Breast epithelium (tissue), 4 donors: Measurements from ENCODE around the gene CALY. TPM values are rescaled to one million over a fixed set of nuclear protein-coding genes. Genes with fewer than 3 reads are reported as not detected.

ENCODE experiments used
- DNase-seq, 2 donors: peaks; one replicate each; pipeline ENCODE4 v3.0.0-alpha.2; 2019; ENCODE audit warnings: low spot score in 2 of 2
- H3K27ac ChIP-seq, 2 donors: fragments of 200-600 bp; sonication (generic) in 1 of 2; one replicate each; pipeline ENCODE4 v1.5.1; 2016 to 2019; ENCODE audit warnings: mild to moderate bottlenecking in 1 of 2
- H3K27me3 ChIP-seq, 2 donors: fragments of 200-600 bp; sonication (generic) in 1 of 2; one replicate each; pipeline versions ENCODE4 v1.5.1 to v1.6.0; 2017 to 2019; ENCODE audit warnings: control low read depth in 1 of 2, mild to moderate bottlenecking in 1 of 2
- H3K36me3 ChIP-seq: fragments of 200-600 bp; one replicate; pipeline ENCODE4 v1.5.1; 2019
- H3K4me1 ChIP-seq, 2 donors: fragments of 200-600 bp; sonication (generic); one replicate each; pipeline ENCODE4 v1.5.1; 2016 to 2019; ENCODE audit warnings: control low read depth in 1 of 2
- H3K4me3 ChIP-seq, 3 donors: fragments of 200-600 bp; sonication (generic); 1 replicate in 2 of 3; 2 replicates in 1 of 3; pipeline ENCODE4 v1.5.1; 2016 to 2019; ENCODE audit warnings: mild to moderate bottlenecking in 3 of 3, moderate library complexity in 2 of 3
- H3K9me3 ChIP-seq, 2 donors: fragments of 200-600 bp; sonication (generic) in 1 of 2; one replicate each; pipeline ENCODE4 v1.5.1; 2016 to 2019; ENCODE audit warnings: control low read depth in 1 of 2
- POLR2A ChIP-seq: fragments of 450-650 bp; IDR thresholded peaks from one replicate; pipeline ENCODE4 v1.6.1; 2016; ENCODE audit warnings: antibody characterized with exemption, mild to moderate bottlenecking, moderate library complexity
- POLR2AphosphoS5 ChIP-seq, 3 donors: sonication (generic); formaldehyde crosslinking; IDR thresholded peaks; one replicate each; pipeline ENCODE4 v1.6.1; 2017; ENCODE audit warnings: antibody characterized with exemption in 3 of 3
- intact Hi-C: fragments of 100-400 bp; cut with DNase I; formaldehyde crosslinking; loops from one replicate; pipeline ENCODE4 v1.15.1; 2023; ENCODE audit warnings: low total_unique reads
- total RNA-seq, 3 donors: library from RNA; depleted of rRNA; stranded (reverse); fragments of >200 nt; gene quantifications; one replicate each; pipeline ENCODE4 v1.1.0, GENCODE V29; 2016
- TF ChIP-seq, protein P1 (sequence below), 3 donors: fragments of 450-650 bp; IDR thresholded peaks; one replicate each; pipeline ENCODE4 v1.5.1; 2016 to 2017; ENCODE audit warnings: antibody characterized with exemption in 3 of 3, mild to moderate bottlenecking in 3 of 3, moderate library complexity in 3 of 3

The CALY gene
- total RNA-seq, 3 donors from 2014 or later = 0.66 TPM; not detected in 2

DNA sequence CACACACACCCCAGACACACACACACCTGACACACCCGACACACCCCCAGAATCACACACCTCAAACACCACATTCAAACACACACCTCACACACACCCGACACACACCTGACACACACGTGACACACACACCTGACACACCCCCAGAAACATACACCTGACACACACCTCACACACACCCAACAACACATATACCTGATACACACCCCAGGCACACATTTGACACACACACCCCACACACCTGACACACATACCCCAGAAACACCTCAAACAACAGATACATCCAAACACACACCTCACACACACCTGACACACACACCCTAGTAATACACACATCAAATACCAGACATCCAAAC lies 652 bp upstream of the CALY start:
- intact Hi-C loops = no loop called here
- DNase-seq = no peak
- H3K36me3 ChIP-seq = no peaks in the 10 kb centered on the region
- peaks cover 7 to 8% of the 10 kb centered on the region in 2 donors for H3K4me1 ChIP-seq
- no peaks in the 10 kb centered on the region for H3K9me3 ChIP-seq
- no peak overlapping the region for H3K27ac ChIP-seq
- TF ChIP-seq POLR2A = no peak
- no peak for TF ChIP-seq POLR2AphosphoS5 (IDR thresholded peaks at IDR 0.05)
- H3K4me3 ChIP-seq = no peak overlapping the region
- peaks cover 18 to 86% of the 10 kb centered on the region in 2 donors for H3K27me3 ChIP-seq

DNA sequence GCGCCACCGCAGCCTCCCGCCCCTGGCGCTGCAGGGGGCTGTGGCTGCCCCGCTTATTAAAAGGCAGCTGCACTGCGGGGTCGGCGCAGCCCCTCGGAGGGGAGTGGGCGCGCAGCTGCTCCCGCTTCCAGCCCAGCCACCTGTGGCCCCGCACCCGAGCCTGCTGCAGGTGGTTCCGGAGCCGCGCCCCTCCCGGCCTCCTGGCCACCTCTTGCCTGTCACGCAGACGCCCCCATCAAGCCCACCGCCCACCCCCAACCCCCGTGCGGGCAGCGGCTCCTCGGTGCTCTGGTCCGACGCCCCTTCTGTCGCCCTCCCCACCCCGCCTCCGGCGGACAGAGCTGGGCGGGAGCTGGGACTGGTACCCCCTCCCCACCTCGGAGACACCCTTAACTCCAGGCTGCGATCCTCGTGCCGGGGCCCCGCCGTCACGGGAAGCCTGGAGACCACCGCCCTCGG lies 549 bp downstream of the CALY start:
- TF ChIP-seq POLR2A = no peak
- TF ChIP-seq, protein P1, sequence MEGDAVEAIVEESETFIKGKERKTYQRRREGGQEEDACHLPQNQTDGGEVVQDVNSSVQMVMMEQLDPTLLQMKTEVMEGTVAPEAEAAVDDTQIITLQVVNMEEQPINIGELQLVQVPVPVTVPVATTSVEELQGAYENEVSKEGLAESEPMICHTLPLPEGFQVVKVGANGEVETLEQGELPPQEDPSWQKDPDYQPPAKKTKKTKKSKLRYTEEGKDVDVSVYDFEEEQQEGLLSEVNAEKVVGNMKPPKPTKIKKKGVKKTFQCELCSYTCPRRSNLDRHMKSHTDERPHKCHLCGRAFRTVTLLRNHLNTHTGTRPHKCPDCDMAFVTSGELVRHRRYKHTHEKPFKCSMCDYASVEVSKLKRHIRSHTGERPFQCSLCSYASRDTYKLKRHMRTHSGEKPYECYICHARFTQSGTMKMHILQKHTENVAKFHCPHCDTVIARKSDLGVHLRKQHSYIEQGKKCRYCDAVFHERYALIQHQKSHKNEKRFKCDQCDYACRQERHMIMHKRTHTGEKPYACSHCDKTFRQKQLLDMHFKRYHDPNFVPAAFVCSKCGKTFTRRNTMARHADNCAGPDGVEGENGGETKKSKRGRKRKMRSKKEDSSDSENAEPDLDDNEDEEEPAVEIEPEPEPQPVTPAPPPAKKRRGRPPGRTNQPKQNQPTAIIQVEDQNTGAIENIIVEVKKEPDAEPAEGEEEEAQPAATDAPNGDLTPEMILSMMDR (IDR thresholded peaks at IDR 0.05) = no peak
- TF ChIP-seq POLR2AphosphoS5 (IDR thresholded peaks at IDR 0.05) = no peak
- no peak overlapping the region for H3K27ac ChIP-seq
- peaks cover 18 to 81% of the 10 kb centered on the region in 2 donors for H3K27me3 ChIP-seq
- DNase-seq = no peak
- intact Hi-C loops = no loop called here
- H3K4me3 ChIP-seq = peak overlapping the region; percentile 24 to 66 (median 44)
- peaks cover 7 to 8% of the 10 kb centered on the region in 2 donors for H3K4me1 ChIP-seq
- no peaks in the 10 kb centered on the region for H3K9me3 ChIP-seq
- H3K36me3 ChIP-seq = no peaks in the 10 kb centered on the region

DNA sequence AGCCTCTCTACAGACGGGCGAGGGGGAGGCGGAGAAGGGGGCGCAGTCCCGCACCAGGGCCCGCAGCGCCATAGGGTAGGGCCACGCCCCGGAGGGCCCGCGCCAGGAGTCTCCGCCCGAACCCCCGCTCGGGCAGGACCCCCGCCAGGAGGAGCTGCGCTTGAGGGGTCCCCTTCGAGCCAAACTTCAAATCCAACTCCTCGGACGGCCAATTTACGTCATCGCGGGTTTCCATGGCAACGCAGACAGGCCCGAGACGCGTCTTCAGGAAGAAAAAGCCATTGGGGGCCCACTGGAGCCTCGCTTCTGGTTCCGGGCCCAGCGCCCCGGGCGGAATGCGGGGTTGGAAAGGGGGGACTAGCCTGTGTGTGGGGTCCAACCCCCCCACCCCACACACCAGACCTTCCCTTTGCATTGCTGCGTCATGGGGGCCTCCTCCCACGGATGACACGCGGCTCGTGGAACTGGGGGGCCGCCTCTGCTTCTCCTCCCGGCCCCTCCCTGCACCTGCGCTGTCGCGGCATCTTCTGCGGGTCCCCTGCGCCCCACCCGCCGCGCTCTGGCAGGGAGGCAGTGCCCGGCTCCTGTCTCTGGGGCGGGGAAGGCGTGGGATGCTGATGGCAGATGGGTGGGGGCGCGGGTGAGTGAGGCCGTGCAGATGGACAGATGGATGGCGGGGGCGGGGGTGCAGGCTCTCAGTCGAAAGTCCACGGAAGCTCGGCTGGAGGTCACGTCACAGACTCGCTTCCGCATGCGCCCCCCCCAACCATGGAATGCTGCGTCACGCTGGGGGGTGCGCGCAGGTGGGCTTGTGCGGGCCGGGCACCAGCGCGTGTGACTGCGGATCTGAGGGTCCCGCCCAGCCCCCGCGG lies 1.2 kb downstream of the CALY start:
- TF ChIP-seq, protein P1 (IDR thresholded peaks at IDR 0.05) = no peak
- TF ChIP-seq POLR2AphosphoS5 (IDR thresholded peaks at IDR 0.05) = no peak
- no peak for TF ChIP-seq POLR2A
- Histone ChIP-seq H3K27ac (no peak overlapping the region), H3K9me3 (no peaks in the 10 kb centered on the region), H3K4me3 (peak overlapping the region; percentile 24 to 66 (median 44)), H3K4me1 (peaks cover 7 to 8% of the 10 kb centered on the region in 2 donors), H3K36me3 (no peaks in the 10 kb centered on the region), H3K27me3 (peaks cover 18 to 78% of the 10 kb centered on the region in 2 donors)
- intact Hi-C loops = no loop called here
- DNase-seq = no peak

DNA sequence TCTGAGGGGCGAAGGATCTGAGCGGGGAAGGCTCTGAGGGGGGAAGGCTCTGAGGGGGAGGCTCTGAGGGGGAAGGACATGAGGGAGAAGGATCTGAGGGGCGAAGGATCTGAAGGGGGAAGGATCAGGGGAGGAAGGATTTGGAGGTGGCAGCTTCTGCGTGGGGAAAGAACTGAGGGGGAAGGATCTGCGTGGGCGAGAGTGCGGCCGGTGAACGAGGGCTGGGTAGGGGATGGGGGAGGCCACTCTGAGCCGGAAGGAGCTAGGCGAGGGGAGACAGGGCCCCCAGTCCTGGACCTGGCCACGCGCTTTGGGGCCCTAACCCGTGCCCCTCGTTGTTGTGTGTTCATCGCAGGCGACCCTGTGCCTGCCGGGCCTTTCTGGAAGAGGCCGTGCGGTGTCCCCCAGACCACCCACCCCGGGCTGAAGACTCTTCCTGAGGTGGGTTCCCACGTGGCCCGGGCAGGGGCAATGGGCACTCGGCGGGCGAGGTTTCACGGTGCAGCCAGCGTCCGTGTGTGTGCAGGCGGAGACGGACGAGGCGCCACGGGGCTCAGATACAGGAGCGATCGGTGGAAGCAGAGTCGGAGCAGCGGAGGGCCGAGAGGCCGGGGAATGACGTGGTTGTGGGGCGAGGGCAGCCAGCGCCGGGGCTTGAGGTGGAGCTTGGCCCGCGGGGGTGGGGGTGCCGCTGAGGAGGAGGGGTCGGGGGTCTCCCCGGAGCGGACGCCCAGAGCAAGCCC lies 2.0 kb downstream of the CALY start:
- Histone ChIP-seq H3K9me3 (no peaks in the 10 kb centered on the region), H3K4me1 (peaks cover 7 to 8% of the 10 kb centered on the region in 2 donors), H3K36me3 (no peaks in the 10 kb centered on the region), H3K27me3 (peaks cover 18 to 70% of the 10 kb centered on the region in 2 donors), H3K4me3 (peak overlapping the region; percentile 24 to 66 (median 44)), H3K27ac (no peak overlapping the region)
- no peak for DNase-seq
- TF ChIP-seq POLR2AphosphoS5 (IDR thresholded peaks at IDR 0.05) (no peak), POLR2A (no peak)
- TF ChIP-seq, protein P1 (IDR thresholded peaks at IDR 0.05) = no peak
- intact Hi-C loops = no loop called here

DNA sequence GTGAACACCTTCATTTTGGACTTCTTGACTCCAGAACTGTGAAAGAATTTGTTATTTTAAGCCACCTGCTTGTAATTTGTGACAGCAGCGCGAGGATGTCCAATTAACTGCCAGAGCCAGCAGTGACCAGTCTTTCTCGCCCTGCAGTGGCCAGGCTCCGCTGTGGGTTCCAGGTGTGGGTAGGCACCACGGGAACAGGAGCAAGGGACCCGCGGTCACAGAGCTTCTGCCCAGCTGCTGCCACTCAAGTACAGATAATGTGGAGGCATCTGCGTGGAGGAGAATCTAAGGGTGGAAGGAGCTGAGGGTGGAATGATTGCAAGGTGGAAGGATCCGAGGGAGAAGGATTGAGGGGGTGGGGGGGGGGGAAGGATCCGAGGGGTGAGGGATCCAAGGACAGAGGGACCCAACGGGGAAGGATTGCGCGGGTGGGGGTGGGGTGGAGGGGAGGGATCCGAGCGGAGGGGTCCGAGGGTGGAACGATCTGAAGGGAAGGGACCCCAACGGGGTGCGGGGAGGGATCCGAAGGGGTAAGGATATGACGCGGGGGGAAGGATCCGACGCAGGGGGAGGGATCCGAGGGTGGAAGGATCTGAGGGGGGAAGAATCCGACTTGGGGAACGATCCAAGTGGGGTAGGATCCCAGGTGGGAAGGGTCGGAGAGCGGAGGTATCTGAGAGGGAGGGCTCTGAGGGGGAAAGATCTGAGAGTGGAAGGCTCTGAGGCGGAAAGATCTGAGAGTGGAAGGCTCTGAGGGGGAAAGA lies 3.6 kb downstream of the CALY start:
- peaks cover 7 to 8% of the 10 kb centered on the region in 2 donors for H3K4me1 ChIP-seq
- no peak overlapping the region for H3K4me3 ChIP-seq
- no peak overlapping the region for H3K27ac ChIP-seq
- no peaks in the 10 kb centered on the region for H3K9me3 ChIP-seq
- DNase-seq = no peak
- H3K27me3 ChIP-seq = peaks cover 19 to 69% of the 10 kb centered on the region in 2 donors
- TF ChIP-seq, protein P1 (IDR thresholded peaks at IDR 0.05) = no peak
- TF ChIP-seq POLR2AphosphoS5 (IDR thresholded peaks at IDR 0.05) (no peak), POLR2A (no peak)
- H3K36me3 ChIP-seq = no peaks in the 10 kb centered on the region
- intact Hi-C loops = no loop called here
